MV-4-11 (cell line): Measurements from ENCODE around the gene PSMA3.
"Not testable (repeated sequence)": the region's sequence is repeated elsewhere in the genome, so short reads cannot be mapped to it uniquely, and the experiment has no call there.

ENCODE experiments used
- DNase-seq: peaks from one replicate; lab custom pipeline; 2025; lab: John Stamatoyannopoulos, UW

PSMA3 gene

DNA sequence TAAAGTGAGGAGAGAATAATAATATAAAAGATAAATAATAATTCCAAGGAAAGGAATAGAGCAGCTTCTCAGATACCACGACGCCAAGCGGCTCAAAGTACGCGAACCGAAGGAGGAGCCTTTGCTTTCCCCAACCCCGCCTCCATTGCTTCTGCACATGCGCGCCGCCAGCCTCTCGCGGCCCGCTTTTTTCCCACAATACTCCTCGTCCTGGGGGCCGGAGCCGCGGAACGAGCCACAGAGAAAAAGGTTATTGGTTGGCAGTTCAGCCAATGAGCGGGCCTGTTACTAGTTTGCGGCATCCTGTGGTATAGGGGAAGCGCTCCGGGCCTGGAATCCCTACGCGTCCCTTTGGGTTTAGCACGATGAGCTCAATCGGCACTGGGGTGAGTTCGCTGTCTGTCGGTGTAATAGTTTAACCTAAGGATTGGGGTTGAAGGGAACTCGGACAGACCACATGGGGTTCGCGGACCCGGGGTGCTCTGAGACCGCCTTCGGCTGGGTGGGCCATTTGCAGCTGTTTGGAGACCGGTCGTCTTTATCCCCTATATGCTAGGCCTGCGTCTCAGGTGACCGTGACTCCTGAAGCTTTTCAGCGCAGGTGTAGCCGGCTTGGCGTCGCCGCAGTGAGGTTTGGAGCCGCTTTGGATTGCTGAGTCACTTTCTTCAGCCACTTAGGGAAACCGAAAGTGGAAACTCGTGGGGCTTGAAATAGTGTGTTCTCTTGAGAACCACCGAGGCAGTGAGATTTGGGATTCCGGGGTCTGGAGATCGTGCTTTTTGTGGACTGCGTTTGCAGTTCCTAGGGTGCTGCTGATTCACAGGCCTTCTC lies at the start of gene PSMA3:
TSS of gene PSMA3 (plus strand) at position 288 of the 832 bp plus-strand sequence. CDS start at position 366, 78 bp downstream.
- DNase-seq = peak; percentile 98

DNA sequence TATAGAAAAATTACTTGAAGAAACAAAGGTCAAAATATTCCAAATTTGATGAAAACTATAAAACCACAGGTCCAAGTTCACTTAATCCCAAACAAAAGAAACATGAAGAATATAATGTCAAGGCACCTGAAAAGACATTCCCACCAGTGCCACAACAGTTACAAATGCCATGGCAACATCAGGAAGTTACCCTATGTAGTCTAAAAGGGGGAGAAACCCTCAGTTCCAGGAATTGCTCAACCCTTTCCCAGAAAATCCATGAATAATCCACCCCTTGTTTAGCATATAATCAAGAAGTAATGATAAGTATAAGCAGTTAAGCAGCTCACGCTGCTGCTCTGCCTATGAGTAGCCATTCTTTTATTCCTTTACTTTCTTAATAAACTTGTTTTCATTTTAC lies 48.4 kb upstream of the PSMA3 start:
- DNase-seq = no peak

DNA sequence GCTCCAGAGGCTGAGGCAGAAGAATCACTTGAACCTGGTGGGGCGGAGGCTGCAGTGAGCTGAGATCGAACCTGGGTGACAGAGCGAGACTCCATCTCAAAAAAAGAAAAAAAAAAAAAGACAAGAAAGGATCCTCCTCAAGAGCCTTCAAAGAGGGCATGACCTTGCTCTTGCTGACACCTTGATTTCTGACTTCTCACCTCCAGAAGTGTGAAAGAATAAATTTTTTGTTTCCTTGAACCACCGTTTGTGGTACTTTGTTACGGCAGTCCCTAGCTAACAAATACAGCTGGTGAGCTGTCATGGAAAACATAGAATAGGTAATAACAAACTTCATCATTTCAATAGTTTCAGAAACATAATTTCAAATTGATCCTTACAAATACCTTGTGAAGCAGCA lies 46.6 kb upstream of the PSMA3 start:
- DNase-seq = no peak

DNA sequence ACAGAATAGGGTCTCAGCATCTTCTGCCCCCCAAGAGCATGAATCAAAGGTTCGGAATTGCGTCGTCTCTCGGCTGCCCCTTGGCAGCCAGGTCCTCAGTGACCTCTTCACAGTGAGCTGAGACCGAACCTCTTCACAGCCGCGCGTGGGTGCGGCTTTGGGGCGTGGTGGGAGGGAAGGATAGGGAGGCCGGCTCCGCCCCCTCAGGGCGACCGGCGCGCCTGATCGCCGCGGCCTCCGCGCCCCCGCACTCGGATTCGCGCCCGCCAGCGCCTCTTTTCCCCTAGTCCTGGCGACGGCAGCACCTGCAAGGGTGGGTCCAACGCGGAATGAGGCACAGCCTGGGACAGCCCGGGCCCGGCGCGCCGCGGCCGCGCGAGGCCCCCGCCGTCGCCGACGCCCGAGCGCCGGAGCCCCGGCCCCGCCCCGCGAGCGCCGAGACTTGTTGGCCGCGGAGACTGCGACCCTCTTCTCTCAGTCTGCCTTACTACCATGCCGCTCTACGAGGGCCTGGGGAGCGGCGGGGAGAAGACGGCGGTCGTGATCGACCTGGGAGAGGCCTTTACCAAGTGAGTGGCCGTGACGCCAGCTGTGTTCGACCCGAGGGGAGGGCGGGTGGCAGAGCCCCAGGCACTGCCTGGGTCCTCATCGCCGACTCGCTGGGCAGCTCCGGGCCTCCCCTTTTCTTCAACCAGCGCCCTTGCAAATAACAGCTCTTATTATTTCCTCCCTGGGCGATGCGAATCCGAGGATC lies 44.7 kb upstream of the PSMA3 start, which contains the start of gene ACTR10:
TSS of gene ACTR10 (plus strand) at position 424 of the 754 bp plus-strand sequence. CDS start at position 493, 69 bp downstream.
- DNase-seq = peak; percentile 74

DNA sequence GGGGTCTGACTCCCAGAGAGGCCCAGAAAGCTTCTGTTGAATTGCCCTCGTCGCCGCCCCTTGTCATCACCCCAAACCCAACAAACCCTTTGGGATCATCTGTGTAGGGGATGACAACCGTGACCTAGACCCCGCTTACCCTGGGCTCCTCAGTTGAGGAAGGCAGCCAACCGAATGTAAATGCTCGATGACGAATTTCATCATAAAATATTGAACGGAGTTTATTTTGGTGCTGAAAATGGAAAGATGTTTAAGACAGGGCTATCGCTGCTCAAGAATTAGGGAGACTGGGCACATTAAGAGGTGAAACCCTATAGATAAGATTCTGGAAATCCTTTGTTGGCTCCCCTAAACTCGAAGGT lies 44.2 kb upstream of the PSMA3 start:
- DNase-seq = no peak

DNA sequence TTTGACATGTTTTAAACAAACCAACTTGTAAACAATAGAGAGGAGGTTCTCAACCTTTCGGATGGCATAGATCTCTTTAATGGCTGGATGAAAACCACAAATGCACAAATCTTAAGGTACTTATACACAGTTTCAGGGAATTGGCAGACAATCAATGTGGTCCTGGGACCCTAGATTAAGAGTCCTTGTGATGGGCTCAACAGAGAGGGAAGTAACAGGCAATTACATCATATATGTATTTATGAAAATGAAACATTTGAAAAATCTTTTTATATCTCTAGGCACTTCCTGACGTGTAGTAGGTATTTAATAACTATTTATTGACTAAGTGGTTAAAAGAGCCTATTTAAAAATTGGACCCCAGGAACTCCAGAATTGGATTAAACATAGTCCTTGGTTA lies 43.8 kb upstream of the PSMA3 start:
- peak; percentile 17 for DNase-seq

DNA sequence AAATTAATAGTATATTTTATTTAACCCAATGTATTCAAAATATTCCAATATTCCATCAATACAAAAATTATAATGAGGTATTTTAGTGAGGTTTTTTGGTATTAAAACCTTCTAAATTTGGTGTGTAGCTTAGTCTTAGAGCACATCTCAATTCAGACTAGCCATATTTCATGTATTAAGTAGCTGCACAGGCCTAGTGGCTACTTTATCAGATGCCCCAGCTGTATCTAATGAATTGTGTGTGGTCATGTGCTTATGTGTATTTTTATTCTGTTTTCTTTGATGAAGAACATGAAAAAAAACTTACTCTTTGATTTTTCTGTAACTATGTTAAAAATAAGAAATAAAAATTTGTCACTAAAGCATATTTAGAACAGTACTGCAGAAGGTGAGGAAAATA lies 31.5 kb upstream of the PSMA3 start:
- no peak for DNase-seq

DNA sequence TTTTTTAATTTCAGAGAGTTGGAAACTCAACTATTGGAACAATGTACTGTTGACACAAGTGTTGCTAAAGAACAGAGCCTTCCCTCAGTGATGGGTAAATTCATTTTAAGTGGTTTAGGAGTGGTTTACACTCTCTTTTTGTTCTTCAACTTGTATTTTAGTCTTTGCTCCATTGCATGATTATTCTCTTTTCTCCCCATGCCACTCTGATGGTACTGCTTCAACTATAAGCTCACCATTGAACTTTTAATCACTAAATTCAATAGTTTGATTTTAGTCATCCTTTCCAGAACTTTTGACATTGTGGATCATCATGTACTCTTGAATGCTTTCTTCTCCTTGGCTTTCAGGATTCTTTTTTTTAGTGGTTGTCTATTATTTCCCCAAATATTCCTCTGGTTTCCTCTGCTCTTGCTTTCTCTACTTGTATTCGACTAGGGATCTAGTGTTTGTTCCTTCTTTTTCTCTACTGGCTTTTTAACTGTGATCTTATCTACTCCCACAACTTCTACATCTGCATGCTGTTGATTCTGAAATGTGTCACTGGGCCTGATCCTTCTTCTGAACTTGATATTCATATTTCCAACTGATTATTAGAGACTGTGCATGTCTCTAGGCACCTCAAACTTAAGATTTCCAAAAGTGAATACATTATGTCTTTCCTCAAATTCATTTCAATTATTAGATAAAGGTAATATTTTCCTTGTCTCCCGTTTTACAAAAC lies 29.3 kb upstream of the PSMA3 start:
- DNase-seq = no peak

DNA sequence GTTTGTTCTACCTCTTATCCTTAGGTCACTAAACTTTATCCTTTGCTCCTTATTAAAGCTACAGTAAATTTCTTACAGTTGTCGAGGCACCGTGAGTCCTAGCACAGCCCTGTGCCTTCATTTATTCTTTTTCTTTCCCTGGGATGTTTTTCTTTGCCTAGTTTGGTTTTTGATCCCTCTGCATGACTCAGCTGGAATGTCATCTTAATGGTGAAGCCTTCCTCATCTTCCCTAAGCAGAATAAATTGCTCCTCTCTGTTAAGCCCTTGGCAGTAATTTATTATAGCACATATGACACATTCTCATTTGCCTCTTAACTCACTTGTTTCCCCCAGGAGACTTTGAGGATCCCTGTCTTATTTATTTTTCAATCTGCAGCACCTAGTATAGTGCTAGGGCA lies 28.1 kb upstream of the PSMA3 start:
- no peak for DNase-seq

DNA sequence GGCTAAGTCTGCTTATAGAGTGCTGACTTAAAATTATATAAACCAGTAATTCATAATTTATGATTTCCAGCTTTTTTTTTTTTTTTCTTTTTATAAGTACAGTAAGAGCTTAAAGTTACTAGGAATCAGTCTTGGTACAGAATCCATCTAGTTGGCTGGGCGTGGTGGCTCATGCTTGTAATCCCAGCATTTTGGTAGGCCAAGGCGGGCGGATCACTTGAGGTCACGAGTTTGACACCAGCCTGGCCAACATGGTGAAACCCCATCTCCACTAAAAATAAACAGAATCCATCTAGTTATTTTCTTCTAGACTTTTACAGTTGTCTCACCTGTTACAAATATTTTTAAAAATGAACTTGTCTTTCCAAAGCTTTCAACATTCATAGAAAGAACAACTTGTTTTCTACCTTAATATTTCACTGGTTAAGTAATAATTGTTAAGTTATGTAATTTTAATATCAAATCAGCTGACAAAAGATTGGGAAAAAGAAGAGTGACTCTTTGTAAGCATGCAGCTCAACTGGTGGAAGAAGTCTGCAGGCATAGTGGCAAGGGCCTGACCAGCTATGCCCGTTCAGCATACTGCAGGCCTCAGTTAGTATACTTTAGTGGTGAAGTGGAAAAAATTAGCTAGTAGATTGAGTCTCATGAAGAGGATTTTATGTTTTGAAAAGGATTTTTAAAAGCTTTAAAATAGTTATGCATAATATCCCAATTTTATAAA lies 17.4 kb upstream of the PSMA3 start:
- no peak for DNase-seq

DNA sequence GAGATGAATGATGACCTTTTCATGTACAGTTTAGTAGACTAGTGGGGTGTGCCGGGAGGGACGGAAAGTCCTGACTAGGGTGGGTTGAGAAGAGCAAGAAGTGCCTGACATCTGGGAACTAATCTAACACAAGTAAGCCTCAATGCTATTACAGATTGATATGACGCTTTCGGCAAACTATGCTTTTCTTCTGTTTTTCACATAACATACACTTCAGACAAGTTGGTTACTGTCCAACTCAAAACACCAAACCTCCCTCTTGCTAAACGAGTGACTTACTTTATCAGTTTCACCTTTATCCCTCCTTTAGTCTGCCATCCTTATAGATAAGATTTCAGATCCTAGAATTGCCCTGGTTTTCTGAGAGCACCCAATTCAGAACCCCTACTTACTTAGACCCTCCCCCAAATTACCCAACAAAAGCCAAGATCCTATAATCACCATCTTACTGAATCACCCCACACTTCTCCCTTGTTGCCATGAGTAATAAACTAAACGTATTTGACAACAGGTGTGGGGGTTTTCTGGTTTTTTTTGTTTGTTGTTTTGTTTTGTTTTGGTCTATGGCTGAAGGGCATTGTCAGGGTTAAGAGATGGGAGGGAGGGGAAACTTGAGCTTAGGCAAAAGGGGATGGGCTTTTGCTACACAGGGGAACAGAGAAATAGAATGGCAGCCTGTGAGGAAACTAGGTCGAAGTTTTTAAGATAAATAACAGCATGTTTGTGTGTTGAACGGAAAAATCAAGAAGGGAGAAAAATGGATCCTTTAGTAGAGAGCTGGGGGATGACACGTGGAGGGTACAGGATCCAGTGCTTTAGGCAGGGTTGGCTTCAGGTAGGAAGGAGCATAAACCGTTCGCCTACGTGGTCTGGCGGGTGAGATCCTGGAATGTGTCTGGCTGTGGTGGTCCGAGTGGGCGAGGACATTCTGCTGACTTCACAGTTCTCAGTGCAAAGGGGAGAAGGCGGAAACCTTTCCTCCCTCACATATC lies 6.1 kb upstream of the PSMA3 start:
- DNase-seq = no peak

DNA sequence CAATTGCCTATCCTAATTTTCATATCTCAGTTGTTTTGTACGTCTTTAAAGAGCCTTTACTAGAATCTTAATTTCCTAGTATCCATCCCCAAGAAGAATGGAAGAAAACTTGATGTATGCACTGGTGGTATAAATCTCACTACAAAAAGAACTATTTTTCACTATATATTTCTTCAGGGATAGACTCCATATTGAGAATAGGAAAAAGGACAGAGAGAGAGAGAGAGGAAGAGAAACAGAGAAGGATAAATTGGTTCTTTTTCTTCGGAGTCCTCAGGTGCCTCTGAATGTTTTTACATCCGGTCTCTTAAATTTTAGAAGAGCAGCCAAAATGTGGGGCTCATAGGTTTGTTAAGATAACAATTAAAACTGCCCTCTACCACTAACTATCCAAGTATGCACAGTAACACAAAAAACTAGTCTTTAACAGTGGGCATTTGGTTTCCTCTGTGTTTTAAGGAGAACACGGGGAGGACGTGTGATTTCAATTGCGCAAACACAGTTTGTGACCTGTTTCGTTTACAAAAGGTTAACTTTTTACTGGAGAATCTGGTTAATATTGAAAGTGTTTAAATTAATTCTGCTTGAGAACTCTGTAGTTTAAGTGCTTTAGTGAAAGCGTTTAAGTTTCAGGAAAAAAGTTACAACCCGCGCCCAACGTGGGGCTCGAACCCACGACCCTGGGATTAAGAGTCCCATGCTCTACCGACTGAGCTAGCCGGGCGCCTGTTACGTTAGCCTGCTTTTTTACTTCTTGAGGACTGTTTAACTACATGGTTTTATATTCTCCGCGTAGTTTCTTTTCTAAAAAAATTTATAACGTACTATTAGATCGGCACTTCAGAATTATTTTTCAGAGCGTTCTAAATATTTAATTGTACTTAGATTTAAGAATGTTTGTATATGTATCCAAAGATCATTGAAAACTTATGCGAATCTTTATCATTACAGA lies 5.1 kb upstream of the PSMA3 start:
- peak; percentile 65 for DNase-seq

DNA sequence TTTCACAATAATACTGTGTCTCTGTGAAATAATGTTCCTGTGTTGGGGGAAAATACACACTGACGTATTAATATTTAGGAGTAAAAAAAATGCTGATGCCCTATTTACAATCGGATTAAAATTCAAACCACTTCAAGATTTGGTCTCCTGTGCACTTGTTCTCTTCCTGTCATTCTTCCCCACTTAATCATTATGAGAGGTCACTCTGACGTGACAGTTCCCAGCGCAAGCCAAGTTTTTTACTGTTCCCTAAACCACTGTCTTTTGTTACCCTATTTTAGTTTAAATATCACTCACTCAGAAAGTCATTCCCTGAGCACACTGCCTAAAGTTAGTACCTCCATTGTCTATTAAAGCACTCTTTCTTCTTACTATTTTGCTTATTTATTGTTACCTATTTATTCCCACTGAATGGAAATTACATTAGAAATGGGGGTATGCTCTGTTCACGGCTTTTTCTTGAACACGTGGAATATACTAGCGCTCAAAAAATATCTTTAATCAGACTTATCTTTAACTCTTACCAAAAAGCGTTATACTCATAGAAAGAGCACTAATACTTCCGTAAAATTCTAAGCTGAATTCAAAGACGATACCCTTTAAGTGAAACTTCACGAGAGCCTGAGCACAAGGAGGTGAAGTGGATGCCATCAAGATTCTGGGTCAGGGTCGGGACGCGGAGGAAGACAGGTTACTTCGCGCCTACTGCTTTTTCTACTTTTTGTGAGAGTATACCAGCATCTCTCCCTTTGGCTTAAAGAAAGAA lies 670 bp upstream of the PSMA3 start:
- DNase-seq = peak; percentile 74

DNA sequence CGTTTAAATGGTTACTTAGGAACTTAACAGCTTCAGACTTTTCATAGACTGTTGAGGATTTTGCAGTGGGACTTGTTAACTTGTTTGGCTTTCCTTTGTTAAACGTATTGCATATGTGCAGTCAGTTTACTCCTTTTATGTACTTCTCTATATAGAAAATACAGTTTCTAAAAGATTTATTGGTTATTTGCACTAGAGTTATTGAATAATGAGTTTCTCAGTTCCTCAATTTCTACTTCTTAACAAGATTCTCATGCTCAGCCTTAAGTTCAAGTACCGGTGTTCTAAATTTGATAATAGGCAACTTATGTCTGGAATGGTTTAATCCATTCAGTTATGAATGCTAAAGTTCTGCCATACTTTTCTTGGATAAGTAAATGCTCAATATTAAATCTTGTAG lies 919 bp downstream of the PSMA3 start:
- peak; percentile 54 for DNase-seq

DNA sequence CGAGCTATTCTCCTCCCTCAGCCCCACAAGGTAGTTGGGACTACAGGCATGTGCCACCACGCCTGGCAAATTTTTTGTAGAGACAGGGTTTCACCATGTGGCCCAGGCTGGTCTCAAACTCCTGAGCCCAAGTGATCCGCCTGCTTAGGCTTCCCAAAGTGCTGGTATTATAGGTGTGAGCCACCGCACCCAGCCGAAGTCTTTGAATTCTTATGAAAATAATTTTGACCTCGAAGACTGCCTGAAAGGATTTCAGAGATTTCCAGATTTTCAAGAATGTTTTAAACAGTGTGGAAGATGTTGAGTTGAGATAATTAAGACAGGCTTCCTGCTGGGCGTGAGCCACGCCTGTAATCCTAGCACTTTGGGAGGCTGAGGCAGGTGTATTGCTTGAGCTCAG lies 5.0 kb downstream of the PSMA3 start:
- DNase-seq = no peak

DNA sequence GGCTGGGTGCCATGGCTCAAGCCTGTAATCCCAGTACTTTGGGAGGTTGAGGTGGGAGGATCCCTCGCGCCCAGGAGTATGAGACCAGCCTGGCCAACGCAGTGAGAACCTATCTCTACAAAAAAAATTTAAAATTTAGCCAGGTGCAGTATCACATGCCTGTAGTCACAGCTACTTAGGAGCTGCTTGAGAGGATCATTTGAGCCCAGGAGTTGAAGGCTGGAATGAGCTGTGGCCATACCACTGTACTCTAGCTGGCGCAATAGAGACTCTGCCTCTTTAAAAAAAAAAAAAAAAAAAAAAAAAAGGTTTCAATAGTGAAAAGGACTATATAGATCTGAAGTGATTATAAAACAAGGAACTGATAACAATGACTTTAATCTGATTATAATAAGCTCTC lies 13.5 kb downstream of the PSMA3 start:
- DNase-seq = no peak

DNA sequence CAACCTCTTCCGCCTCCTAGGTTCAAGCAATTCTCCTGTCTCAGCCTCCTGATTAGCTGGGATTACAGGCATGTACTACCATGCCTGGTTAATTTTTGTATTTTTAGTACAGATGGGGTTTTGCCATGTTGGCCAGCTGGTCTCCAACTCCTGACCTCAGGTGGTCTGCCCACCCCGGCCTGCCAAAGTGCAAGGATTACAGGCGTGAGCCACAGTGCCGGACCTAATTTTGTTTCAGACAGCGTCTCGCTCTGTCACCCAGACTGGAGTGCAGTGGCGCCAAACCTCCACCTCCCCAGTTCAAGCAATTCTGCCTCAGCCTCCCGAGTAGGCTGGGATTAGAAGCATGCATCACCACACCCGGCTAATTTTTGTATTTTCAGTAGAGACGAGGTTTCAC lies 17.4 kb downstream of the PSMA3 start:
- DNase-seq = not testable (repeated sequence)

DNA sequence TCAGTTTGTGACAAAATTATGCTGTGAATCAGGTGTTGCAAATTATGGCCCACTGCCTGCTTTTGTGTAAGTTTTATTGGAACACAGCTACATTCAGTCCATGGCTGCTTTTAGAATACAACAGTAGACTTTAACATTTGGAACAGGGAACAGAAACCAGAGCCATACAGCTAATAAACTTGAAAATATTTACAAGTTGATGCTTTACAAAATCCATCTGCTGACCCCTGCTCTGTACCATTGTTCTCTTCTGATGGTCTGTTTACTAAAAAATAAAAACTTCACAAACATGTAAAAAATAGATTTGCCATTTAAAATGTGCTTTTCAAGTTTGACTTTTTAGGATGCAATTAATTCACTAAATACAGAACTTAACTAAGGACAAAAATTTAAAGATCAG lies 20.8 kb downstream of the PSMA3 start:
- no peak for DNase-seq

DNA sequence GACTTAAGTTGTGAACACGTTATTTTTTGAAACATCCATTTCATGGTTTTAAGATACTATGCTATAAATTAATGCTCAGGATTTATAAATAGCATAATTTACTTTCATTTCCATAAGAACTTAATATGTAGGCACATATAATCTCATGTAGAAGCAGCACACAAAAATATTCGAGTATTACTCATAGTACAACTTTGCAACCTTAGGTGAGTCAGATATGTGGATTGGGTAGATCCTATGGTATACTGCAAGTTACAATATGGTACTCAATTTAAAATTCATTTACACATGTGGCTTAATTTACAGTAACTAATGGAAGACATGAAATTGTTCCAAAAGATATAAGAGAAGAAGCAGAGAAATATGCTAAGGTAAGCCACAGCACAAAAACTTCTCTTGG lies 26.0 kb downstream of the PSMA3 start:
- DNase-seq = no peak
